ENCODE data around the gene GALNT18. TPM values are rescaled to one million over a fixed set of nuclear protein-coding genes. Genes with fewer than 3 reads are reported as not detected.

The GALNT18 gene
- total RNA-seq, 2 experiments from 2014 or later = not detected

- H3K79me2 ChIP-seq (ENCODE audit: insufficient read depth, low read depth, low read length) = no peaks in the 10 kb centered on the region
- BruUV-seq (replicated peaks) = no TSS peak
- no peak for DNase-seq (ENCODE audit: low spot score)
- no peak overlapping the region for H3K4me3 ChIP-seq (ENCODE audit: low read depth, low read length, poor library complexity, severe bottlenecking)
- intact Hi-C loops (cut with micrococcal nuclease; ENCODE audit: unreplicated experiment) = no loop called here
- no peaks in the 10 kb centered on the region for H3K9me2 ChIP-seq (ENCODE audit: insufficient read depth, low read length)
- H3K27ac ChIP-seq (ENCODE audit: low read depth, low read length, poor library complexity, severe bottlenecking) = no peak overlapping the region
- ChIA-PET CTCF (ENCODE audit: unreplicated experiment) (no interaction called here), POLR2A (no interaction called here)
- H3K4me1 ChIP-seq (ENCODE audit: insufficient read depth, low read length, poor library complexity, severe bottlenecking) = no peaks in the 10 kb centered on the region
- H4K20me1 ChIP-seq (ENCODE audit: insufficient read depth, low read length) = no peaks in the 10 kb centered on the region
- no peak overlapping the region for H2AFZ ChIP-seq (ENCODE audit: low read length)
- no peak for TF ChIP-seq EZH2phosphoT487 (IDR thresholded peaks at IDR 0.05; ENCODE audit: borderline replicate concordance, low read depth, low read length)
- no peak for TF ChIP-seq CTCF (conservative IDR thresholded peaks at IDR 0.05; ENCODE audit: low read length)
- no peaks in the 10 kb centered on the region for H3K36me3 ChIP-seq (ENCODE audit: insufficient read depth, low read length)
- no peaks in the 10 kb centered on the region for H3K9me3 ChIP-seq (ENCODE audit: low read length)
- no peak overlapping the region for H3K4me2 ChIP-seq (ENCODE audit: low read length)
These were observed 219.8 kb downstream of the GALNT18 start for GRCh38 chr11:11401960-11402535.

GRCh38 chr11:11400635-11401232 is 221.1 kb downstream of the GALNT18 start:
- H3K4me2 ChIP-seq (ENCODE audit: low read length) = no peak overlapping the region
- H3K4me3 ChIP-seq (ENCODE audit: low read depth, low read length, poor library complexity, severe bottlenecking) = no peak overlapping the region
- H3K9me3 ChIP-seq (ENCODE audit: low read length) = no peaks in the 10 kb centered on the region
- ChIA-PET CTCF (ENCODE audit: unreplicated experiment) (no interaction called here), POLR2A (interaction anchor here (0.6 kb wide), 1 partner anchor 34 kb away, joined by 3 read pairs; no protein-coding TSS in a partner anchor)
- TF ChIP-seq CTCF (conservative IDR thresholded peaks at IDR 0.05; ENCODE audit: low read length) (peak; percentile 47), EZH2phosphoT487 (IDR thresholded peaks at IDR 0.05; ENCODE audit: borderline replicate concordance, low read depth, low read length) (no peak)
- peak; percentile 11 for DNase-seq (ENCODE audit: low spot score)
- no TSS peak for BruUV-seq (replicated peaks)
- intact Hi-C loops (cut with micrococcal nuclease; ENCODE audit: unreplicated experiment) = no loop called here
- no peak overlapping the region for H2AFZ ChIP-seq (ENCODE audit: low read length)
- H3K79me2 ChIP-seq (ENCODE audit: insufficient read depth, low read depth, low read length) = no peaks in the 10 kb centered on the region
- H3K27ac ChIP-seq (ENCODE audit: low read depth, low read length, poor library complexity, severe bottlenecking) = no peak overlapping the region
- no peaks in the 10 kb centered on the region for H3K9me2 ChIP-seq (ENCODE audit: insufficient read depth, low read length)
- H3K4me1 ChIP-seq (ENCODE audit: insufficient read depth, low read length, poor library complexity, severe bottlenecking) = no peaks in the 10 kb centered on the region
- H4K20me1 ChIP-seq (ENCODE audit: insufficient read depth, low read length) = no peaks in the 10 kb centered on the region
- H3K36me3 ChIP-seq (ENCODE audit: insufficient read depth, low read length) = no peaks in the 10 kb centered on the region

DNA sequence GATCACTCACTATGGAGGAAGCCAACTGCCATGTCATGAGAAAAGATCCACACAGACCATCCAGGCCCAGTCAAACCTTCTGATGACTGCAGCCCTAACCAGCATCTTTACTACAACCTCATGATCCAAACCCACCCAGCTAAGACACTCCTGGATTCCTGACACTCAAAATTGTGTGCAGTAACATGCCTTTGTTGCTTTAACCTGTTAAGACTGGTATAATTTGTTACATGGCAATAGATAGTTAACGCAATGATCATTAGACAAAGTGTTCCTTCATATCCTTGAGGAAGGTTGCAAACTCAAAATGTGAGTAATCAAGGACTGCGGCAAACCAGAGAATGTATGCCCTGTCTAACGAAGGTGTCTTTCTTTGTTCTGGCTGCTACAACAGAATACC is 221.7 kb downstream of the GALNT18 start:
- intact Hi-C loops (cut with micrococcal nuclease; ENCODE audit: unreplicated experiment) = no loop called here
- Histone ChIP-seq H3K9me2 (ENCODE audit: insufficient read depth, low read length) (no peaks in the 10 kb centered on the region), H4K20me1 (ENCODE audit: insufficient read depth, low read length) (no peaks in the 10 kb centered on the region), H3K9me3 (ENCODE audit: low read length) (no peaks in the 10 kb centered on the region), H3K36me3 (ENCODE audit: insufficient read depth, low read length) (no peaks in the 10 kb centered on the region), H3K27ac (ENCODE audit: low read depth, low read length, poor library complexity, severe bottlenecking) (no peak overlapping the region), H3K4me3 (ENCODE audit: low read depth, low read length, poor library complexity, severe bottlenecking) (no peak overlapping the region), H2AFZ (ENCODE audit: low read length) (no peak overlapping the region), H3K4me2 (ENCODE audit: low read length) (no peak overlapping the region), H3K4me1 (ENCODE audit: insufficient read depth, low read length, poor library complexity, severe bottlenecking) (no peaks in the 10 kb centered on the region), H3K79me2 (ENCODE audit: insufficient read depth, low read depth, low read length) (no peaks in the 10 kb centered on the region)
- DNase-seq (ENCODE audit: low spot score) = no peak
- ChIA-PET CTCF (ENCODE audit: unreplicated experiment) (no interaction called here), POLR2A (no interaction called here)
- TF ChIP-seq EZH2phosphoT487 (IDR thresholded peaks at IDR 0.05; ENCODE audit: borderline replicate concordance, low read depth, low read length) (no peak), CTCF (conservative IDR thresholded peaks at IDR 0.05; ENCODE audit: low read length) (no peak)
- no TSS peak for BruUV-seq (replicated peaks)

All from OCI-LY7 (cell line).